GM12878 (cell line): Measurements from ENCODE around the gene MYO1D. TPM values are rescaled to one million over a fixed set of nuclear protein-coding genes. Genes with fewer than 3 reads are reported as not detected.

Experiments
- ATAC-seq: fragments of 200-7000 bp; cut with Tn5 transposase; 3 replicates; pipeline ENCODE4 v1.9.1; 2020; ENCODE audit warnings: mild to moderate bottlenecking, moderate library complexity
- BruUV-seq: library from RNA; stranded (reverse); fragments of 400-500 nt; replicated peaks from 2 replicates; lab custom pipeline; 2021; lab: Mats Ljungman, UMichigan
- CTCF ChIA-PET: fragments of 300-600 bp; sonication (Branson Sonifier 250); formaldehyde crosslinking; extraction: SDS; loops from one replicate; lab custom pipeline; 2021; ENCODE audit warnings: inconsistent platforms; lab: Yijun Ruan, JAX
- POLR2A ChIA-PET: fragments of 350-600 bp; formaldehyde crosslinking; extraction: SDS; loops from one replicate; lab custom pipeline; 2021; ENCODE audit warnings: inconsistent platforms; lab: Charles Lee
- RAD21 ChIA-PET: fragments of 300-600 bp; sonication (Branson Sonifier 250); formaldehyde crosslinking; loops from one replicate; lab custom pipeline; 2023; ENCODE audit warnings: antibody characterized with exemption; ENCODE audit not compliant: unreplicated experiment; lab: Charles Lee
- SMC1A ChIA-PET: fragments of 300-600 bp; sonication (Branson Sonifier 250); formaldehyde crosslinking; loops from one replicate; lab custom pipeline; 2023; ENCODE audit not compliant: unreplicated experiment, uncharacterized antibody; lab: Charles Lee
- DNase-seq: peaks from one replicate; pipeline ENCODE4 v3.0.0-alpha.2; 2011; ENCODE audit warnings: low read depth, low spot score
- FAIRE-seq: peaks from 3 replicates; lab custom pipeline; 2011; peaks lifted over from hg19 to GRCh38; lab: Jason Lieb, UNC
- H2AFZ ChIP-seq: 2 replicates; pipeline ENCODE4 v1.6.0; 2011; ENCODE audit warnings: low read depth, low read length, control low read depth; ENCODE audit not compliant: control insufficient read depth
- H3K27ac ChIP-seq: 2 replicates; pipeline ENCODE4 v1.5.1; 2011; ENCODE audit warnings: control low read depth; ENCODE audit not compliant: control insufficient read depth, insufficient read depth
- H3K27me3 ChIP-seq, 2 experiments: replicated peaks in 1 of 2; 2 replicates each; pipeline versions ENCODE4 v1.6.0 to v1.6.1; 2011; ENCODE audit warnings: low read length in 1 of 2; ENCODE audit not compliant: control insufficient read depth in 2 of 2, insufficient read depth in 2 of 2
- H3K36me3 ChIP-seq, 2 experiments: 2 replicates each; pipeline ENCODE4 v1.5.1; 2011; ENCODE audit warnings: low read length in 1 of 2; ENCODE audit not compliant: control insufficient read depth in 2 of 2, insufficient read depth in 2 of 2
- H3K4me1 ChIP-seq: 2 replicates; pipeline ENCODE4 v1.6.1; 2011; ENCODE audit warnings: mild to moderate bottlenecking, low read length, moderate library complexity, mixed read lengths; ENCODE audit not compliant: control insufficient read depth, insufficient read depth
- H3K4me2 ChIP-seq: 2 replicates; pipeline ENCODE4 v1.6.0; 2011; ENCODE audit warnings: control low read depth; ENCODE audit not compliant: control insufficient read depth, insufficient read depth
- H3K4me3 ChIP-seq: fragments of 200-600 bp; sonication (generic); 2 replicates; pipeline ENCODE4 v1.5.1; 2016
- H3K79me2 ChIP-seq: 2 replicates; pipeline ENCODE4 v1.6.0; 2011; ENCODE audit warnings: low read length; ENCODE audit not compliant: control insufficient read depth, insufficient read depth
- H3K9ac ChIP-seq: 2 replicates; pipeline ENCODE4 v1.8.0; 2011; ENCODE audit warnings: low read length, control low read depth, mixed read lengths; ENCODE audit not compliant: control insufficient read depth, insufficient read depth
- H3K9me3 ChIP-seq: replicated peaks from 3 replicates; pipeline ENCODE4 v1.5.1; 2011; ENCODE audit warnings: mild to moderate bottlenecking, low read length; ENCODE audit not compliant: control insufficient read depth, insufficient read depth
- H4K20me1 ChIP-seq: 2 replicates; pipeline ENCODE4 v1.6.0; 2011; ENCODE audit not compliant: control insufficient read depth, insufficient read depth
- CREM ChIP-seq: IDR thresholded peaks from 2 replicates; pipeline ENCODE4 v1.6.1; 2014; ENCODE audit warnings: antibody characterized with exemption, low read depth
- EED ChIP-seq: sonication (generic); IDR thresholded peaks from 2 replicates; pipeline ENCODE4 v1.6.1; 2016; ENCODE audit warnings: antibody characterized with exemption, low read depth
- EZH2 ChIP-seq: IDR thresholded peaks from 2 replicates; pipeline ENCODE4 v1.6.1; 2012; ENCODE audit warnings: low read depth, mild to moderate bottlenecking, control low read depth, inconsistent platforms, low read length, borderline replicate concordance; ENCODE audit not compliant: control insufficient read depth
- MYB ChIP-seq: fragments of 150-350 bp; IDR thresholded peaks from 2 replicates; pipeline ENCODE4 v1.6.1; 2014; ENCODE audit warnings: mild to moderate bottlenecking, low read depth, low read length, borderline replicate concordance
- MYC ChIP-seq: IDR thresholded peaks from 2 replicates; pipeline ENCODE4 v1.6.1; 2011; ENCODE audit warnings: mild to moderate bottlenecking, low read length, moderate library complexity, inconsistent platforms; ENCODE audit not compliant: insufficient read depth, insufficient replicate concordance, insufficient read length, severe bottlenecking
- NR2C2 ChIP-seq: IDR thresholded peaks from 2 replicates; pipeline ENCODE4 v1.6.1; 2011; ENCODE audit warnings: borderline replicate concordance, low read depth; ENCODE audit not compliant: control insufficient read depth, insufficient read length
- PAX5 ChIP-seq: IDR thresholded peaks from 2 replicates; pipeline ENCODE4 v1.6.1; 2011; ENCODE audit warnings: low read depth, low read length, borderline replicate concordance
- POLR2AphosphoS5 ChIP-seq: IDR thresholded peaks from 2 replicates; pipeline ENCODE4 v1.6.1; 2011; ENCODE audit warnings: mild to moderate bottlenecking, low read length, inconsistent platforms
- RCOR1 ChIP-seq: conservative IDR thresholded peaks from 2 replicates; pipeline ENCODE4 v1.6.1; 2012; ENCODE audit warnings: low read depth, low read length, improper control_type of control experiment
- SMC3 ChIP-seq: IDR thresholded peaks from 2 replicates; pipeline ENCODE4 v1.6.1; 2011; ENCODE audit warnings: low read length, improper control_type of control experiment, borderline replicate concordance
- TAF1 ChIP-seq: IDR thresholded peaks from 2 replicates; pipeline ENCODE4 v1.6.1; 2011; ENCODE audit warnings: mild to moderate bottlenecking, low read depth, low read length, borderline replicate concordance
- TCF3 ChIP-seq: IDR thresholded peaks from 2 replicates; pipeline ENCODE4 v1.6.1; 2012; ENCODE audit warnings: low read depth, mild to moderate bottlenecking, low read length, borderline replicate concordance; ENCODE audit not compliant: insufficient read depth
- ZSCAN29 ChIP-seq: fragments of 450-650 bp; IDR thresholded peaks from 2 replicates; pipeline ENCODE4 v1.6.1; 2017; ENCODE audit warnings: mild to moderate bottlenecking, moderate library complexity
- WGBS: methylation state at CpG from one replicate; pipeline ENCODE4 v1.1.6; 2016; ENCODE audit warnings: low lambda C conversion rate; ENCODE audit not compliant: insufficient replicate concordance, insufficient coverage; ENCODE audit errors: missing lambda C conversion rate; 5-methylcytosine and 5-hydroxymethylcytosine counted together
- in situ Hi-C: fragments of 300-500 bp; cut with MboI; formaldehyde crosslinking; loops from 9 replicates; pipeline ENCODE4 v1.14.3; 2018; ENCODE audit warnings: mixed read lengths
- intact Hi-C: fragments of 100-400 bp; cut with micrococcal nuclease; formaldehyde crosslinking; loops from one replicate; pipeline ENCODE4 v1.14.2; 2022; ENCODE audit not compliant: unreplicated experiment
- polyA plus RNA-seq, 11 experiments: library from polyadenylated mRNA; depleted of rRNA in 4 of 11; unstranded in 6 of 11; stranded (reverse) in 5 of 11; fragments of >200 nt; fragmentation: Nextera tagmentation in 4 of 11; fragmentation: Illumina TruSeq in 1 of 11; extraction: Ambion mirVana in 4 of 11; extraction: Trizol in 1 of 11; gene quantifications; 1 replicate in 1 of 11; 2 replicates in 10 of 11; pipeline versions ENCODE4 v1.2.1 to v1.2.3, GENCODE V29; 2011 to 2016; ENCODE audit warnings: inconsistent platforms in 2 of 11, missing spikeins in 2 of 11, low read depth in 1 of 11
- total RNA-seq, 4 experiments: library from RNA; depleted of rRNA in 3 of 4; stranded (reverse); fragments of >200 nt in 3 of 4; fragmentation: Illumina TruSeq in 1 of 4; extraction: Trizol in 1 of 4; gene quantifications; 2 replicates each; pipeline versions ENCODE4 v1.2.1 to v1.2.3, GENCODE V29; 2013 to 2021
- TF ChIP-seq, protein P1 (sequence below): fragments of 150-350 bp; IDR thresholded peaks from 2 replicates; pipeline ENCODE4 v1.6.1; 2016; ENCODE audit warnings: low read depth, low read length
- TF ChIP-seq, protein P2 (sequence below): IDR thresholded peaks from 2 replicates; pipeline ENCODE4 v1.6.1; 2012; ENCODE audit warnings: low read depth, low read length, improper control_type of control experiment

The MYO1D gene
- total and polyA plus RNA-seq, 10 of the 15 experiments (the other 5 are each of a cell fraction or from before 2014, with no cell fraction given): 1.8 to 37.7 (median 25.4) TPM

GRCh38 chr17:32819787-32820186 is 57.1 kb downstream of the MYO1D start (continued):
- TF ChIP-seq, protein P1, sequence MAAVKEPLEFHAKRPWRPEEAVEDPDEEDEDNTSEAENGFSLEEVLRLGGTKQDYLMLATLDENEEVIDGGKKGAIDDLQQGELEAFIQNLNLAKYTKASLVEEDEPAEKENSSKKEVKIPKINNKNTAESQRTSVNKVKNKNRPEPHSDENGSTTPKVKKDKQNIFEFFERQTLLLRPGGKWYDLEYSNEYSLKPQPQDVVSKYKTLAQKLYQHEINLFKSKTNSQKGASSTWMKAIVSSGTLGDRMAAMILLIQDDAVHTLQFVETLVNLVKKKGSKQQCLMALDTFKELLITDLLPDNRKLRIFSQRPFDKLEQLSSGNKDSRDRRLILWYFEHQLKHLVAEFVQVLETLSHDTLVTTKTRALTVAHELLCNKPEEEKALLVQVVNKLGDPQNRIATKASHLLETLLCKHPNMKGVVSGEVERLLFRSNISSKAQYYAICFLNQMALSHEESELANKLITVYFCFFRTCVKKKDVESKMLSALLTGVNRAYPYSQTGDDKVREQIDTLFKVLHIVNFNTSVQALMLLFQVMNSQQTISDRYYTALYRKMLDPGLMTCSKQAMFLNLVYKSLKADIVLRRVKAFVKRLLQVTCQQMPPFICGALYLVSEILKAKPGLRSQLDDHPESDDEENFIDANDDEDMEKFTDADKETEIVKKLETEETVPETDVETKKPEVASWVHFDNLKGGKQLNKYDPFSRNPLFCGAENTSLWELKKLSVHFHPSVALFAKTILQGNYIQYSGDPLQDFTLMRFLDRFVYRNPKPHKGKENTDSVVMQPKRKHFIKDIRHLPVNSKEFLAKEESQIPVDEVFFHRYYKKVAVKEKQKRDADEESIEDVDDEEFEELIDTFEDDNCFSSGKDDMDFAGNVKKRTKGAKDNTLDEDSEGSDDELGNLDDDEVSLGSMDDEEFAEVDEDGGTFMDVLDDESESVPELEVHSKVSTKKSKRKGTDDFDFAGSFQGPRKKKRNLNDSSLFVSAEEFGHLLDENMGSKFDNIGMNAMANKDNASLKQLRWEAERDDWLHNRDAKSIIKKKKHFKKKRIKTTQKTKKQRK: no peak
- TF ChIP-seq MYB: no peak
- no peak for TF ChIP-seq SMC3

- in situ Hi-C loops: no loop called here
- TF ChIP-seq CREM: 0 out of 2 replicates have a peak, but pooled peaks have one; percentile 23
- no peak for TF ChIP-seq NR2C2
- no peak for TF ChIP-seq EED
- TF ChIP-seq TAF1: no peak
- no peak for TF ChIP-seq ZSCAN29
- peak; percentile 93 for TF ChIP-seq PAX5
- TF ChIP-seq, protein P1: no peak
- TF ChIP-seq TCF3: no peak
- no peak for TF ChIP-seq MYC
- TF ChIP-seq EZH2: no peak
- no peak for TF ChIP-seq RCOR1
- TF ChIP-seq POLR2AphosphoS5: no peak
- TF ChIP-seq, protein P2, sequence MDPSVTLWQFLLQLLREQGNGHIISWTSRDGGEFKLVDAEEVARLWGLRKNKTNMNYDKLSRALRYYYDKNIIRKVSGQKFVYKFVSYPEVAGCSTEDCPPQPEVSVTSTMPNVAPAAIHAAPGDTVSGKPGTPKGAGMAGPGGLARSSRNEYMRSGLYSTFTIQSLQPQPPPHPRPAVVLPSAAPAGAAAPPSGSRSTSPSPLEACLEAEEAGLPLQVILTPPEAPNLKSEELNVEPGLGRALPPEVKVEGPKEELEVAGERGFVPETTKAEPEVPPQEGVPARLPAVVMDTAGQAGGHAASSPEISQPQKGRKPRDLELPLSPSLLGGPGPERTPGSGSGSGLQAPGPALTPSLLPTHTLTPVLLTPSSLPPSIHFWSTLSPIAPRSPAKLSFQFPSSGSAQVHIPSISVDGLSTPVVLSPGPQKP: no peak
- intact Hi-C loops: no loop called here
- Histone ChIP-seq H3K27ac (no peak overlapping the region), H3K9me3 (no peaks in the 10 kb centered on the region), H3K4me2 (no peak overlapping the region), H3K27me3 (no peaks in the 10 kb centered on the region), H3K4me3 (no peak overlapping the region), H3K79me2 (no peaks in the 10 kb centered on the region; the same call in 1 of the 2 replicates), H4K20me1 (no peaks in the 10 kb centered on the region), H3K4me1 (0 out of 2 replicates have a peak, but pooled peaks cover 2% of the 10 kb centered on the region), H2AFZ (no peak overlapping the region), H3K9ac (no peak overlapping the region), H3K36me3 (no peaks in the 10 kb centered on the region)
- ATAC-seq (peak; percentile 20; the same call in 1 of the 3 replicates), DNase-seq (no peak), FAIRE-seq (no peak)
- no TSS peak for BruUV-seq
- 80% methylated on average over 4 of the region's 4 CpGs for WGBS
- POLR2A ChIA-PET: interaction anchor here (1.3 to 2.3 kb wide), 2 partner anchors 10 to 48 kb away, joined by 7 to 8 read pairs; no protein-coding TSS in a partner anchor
- RAD21 ChIA-PET: no interaction called here
- CTCF ChIA-PET: no interaction called here
- SMC1A ChIA-PET: interaction anchor here (0.6 to 1.3 kb wide), 2 partner anchors 13 to 56 kb away, joined by 3 to 6 read pairs; no protein-coding TSS in a partner anchor
Measured at GRCh38 chr17:32819035-32819434, 57.9 kb downstream of the MYO1D start.
